Measurements from ENCODE around the gene THBS1.

The THBS1 gene

GRCh38 chr15:39609166-39609916 lies 28.5 kb downstream of the THBS1 start:
- no peak for DNase-seq

- no peak for DNase-seq
Observed at GRCh38 chr15:39610665-39611064, 29.8 kb downstream of the THBS1 start.

- DNase-seq: no peak
Observed at GRCh38 chr15:39613271-39613670, 32.4 kb downstream of the THBS1 start.

- DNase-seq: no peak
Observed at GRCh38 chr15:39613861-39614260, 33.0 kb downstream of the THBS1 start.

- no peak for DNase-seq
Observed at GRCh38 chr15:39616731-39617455, 36.0 kb downstream of the THBS1 start.

GRCh38 chr15:39618063-39618823 lies 37.4 kb downstream of the THBS1 start:
- no peak for DNase-seq

GRCh38 chr15:39621210-39621609 lies 40.3 kb downstream of the THBS1 start:
- no peak for DNase-seq

GRCh38 chr15:39621976-39622375 lies 41.1 kb downstream of the THBS1 start:
- no peak for DNase-seq

- peak; percentile 22 to 34 for DNase-seq
Observed at GRCh38 chr15:39622660-39623516, 42.0 kb downstream of the THBS1 start.

GRCh38 chr15:39623529-39623931 lies 42.7 kb downstream of the THBS1 start:
- DNase-seq: no peak

GRCh38 chr15:39624806-39625205 lies 43.9 kb downstream of the THBS1 start:
- no peak for DNase-seq

- no peak for DNase-seq
Observed at GRCh38 chr15:39625451-39625850, 44.6 kb downstream of the THBS1 start.

- no peak for DNase-seq
Observed at GRCh38 chr15:39625856-39626255, 45.0 kb downstream of the THBS1 start.

- DNase-seq: no peak
Observed at GRCh38 chr15:39627451-39628143, 46.7 kb downstream of the THBS1 start.

- DNase-seq: no peak
Observed at GRCh38 chr15:39628144-39628508, 47.2 kb downstream of the THBS1 start.

- DNase-seq: no peak
Observed at GRCh38 chr15:39628546-39629257, 47.8 kb downstream of the THBS1 start.

GRCh38 chr15:39629371-39629770 lies 48.5 kb downstream of the THBS1 start:
- no peak for DNase-seq

- peak; percentile 52 to 57 for DNase-seq
Observed at GRCh38 chr15:39629906-39630305, 49.0 kb downstream of the THBS1 start.

GRCh38 chr15:39631357-39631756 lies 50.5 kb downstream of the THBS1 start:
- DNase-seq: no peak

- DNase-seq: no peak
Observed at GRCh38 chr15:39638041-39638440, 57.2 kb downstream of the THBS1 start.

GRCh38 chr15:39639037-39639436 lies 58.2 kb downstream of the THBS1 start:
- no peak for DNase-seq
